CD14-positive monocyte (primary cell): ENCODE measurements around the gene SSBP3. TPM values are rescaled to one million over a fixed set of nuclear protein-coding genes. Genes with fewer than 3 reads are reported as not detected.

Experiments
- DNase-seq, 3 donors: peaks; one replicate each; pipeline ENCODE4 v3.0.0-alpha.2; 2011 to 2022
- H2AFZ ChIP-seq: 2 replicates; pipeline ENCODE4 v1.6.0; 2012; ENCODE audit warnings: mild to moderate bottlenecking, low read depth, low read length, inconsistent platforms; ENCODE audit not compliant: insufficient read depth, poor library complexity, severe bottlenecking
- H3K27ac ChIP-seq, 2 donors: 1 replicate in 1 of 2; 2 replicates in 1 of 2; pipeline ENCODE4 v1.5.1; 2012 to 2013; ENCODE audit warnings: low read length in 2 of 2, control low read depth in 1 of 2, inconsistent platforms in 1 of 2, low read depth in 1 of 2, mild to moderate bottlenecking in 1 of 2
- H3K27me3 ChIP-seq, 2 donors: one replicate each; pipeline versions ENCODE4 v1.6.0 to v1.6.1; 2011 to 2013; ENCODE audit warnings: low read length in 2 of 2; ENCODE audit not compliant: control insufficient read depth in 2 of 2, insufficient read depth in 2 of 2
- H3K36me3 ChIP-seq, 2 donors: replicated peaks in 1 of 2; 1 replicate in 1 of 2; 2 replicates in 1 of 2; pipeline versions ENCODE4 v1.5.1 to v1.6.1; 2012 to 2013; ENCODE audit warnings: low read length in 2 of 2, control low read depth in 1 of 2, inconsistent platforms in 1 of 2, mild to moderate bottlenecking in 1 of 2; ENCODE audit not compliant: insufficient read depth in 2 of 2, control insufficient read depth in 1 of 2
- H3K4me1 ChIP-seq, 2 donors: 1 replicate in 1 of 2; 2 replicates in 1 of 2; pipeline versions ENCODE4 v1.5.1 to v1.6.1; 2012 to 2013; ENCODE audit warnings: low read length in 2 of 2, control low read depth in 1 of 2, inconsistent platforms in 1 of 2, mild to moderate bottlenecking in 1 of 2, moderate library complexity in 1 of 2; ENCODE audit not compliant: insufficient read depth in 2 of 2, control insufficient read depth in 1 of 2
- H3K4me2 ChIP-seq: replicated peaks from 2 replicates; pipeline ENCODE3; 2012; ENCODE audit warnings: low read length, moderate library complexity, mild to moderate bottlenecking; ENCODE audit not compliant: poor library complexity, severe bottlenecking; ENCODE audit errors: extremely low read depth
- H3K4me3 ChIP-seq, 3 experiments: fragments of 200-600 bp in 1 of 3; sonication (generic) in 1 of 3; replicated peaks in 1 of 3; 1 replicate in 2 of 3; 2 replicates in 1 of 3; pipeline ENCODE4 v1.5.1; 2011 to 2013; ENCODE audit warnings: low read length in 3 of 3, mild to moderate bottlenecking in 3 of 3, control low read depth in 2 of 3, low read depth in 2 of 3, inconsistent platforms in 1 of 3, moderate library complexity in 1 of 3
- H3K79me2 ChIP-seq: 2 replicates; pipeline ENCODE4 v1.6.0; 2012; ENCODE audit warnings: mild to moderate bottlenecking, control low read depth, inconsistent platforms, low read length, moderate library complexity; ENCODE audit not compliant: insufficient read depth
- H3K9ac ChIP-seq: 2 replicates; pipeline ENCODE4 v1.6.0; 2017; ENCODE audit warnings: low read length, mild to moderate bottlenecking; ENCODE audit not compliant: insufficient read depth, poor library complexity, severe bottlenecking
- H3K9me3 ChIP-seq, 2 donors: replicated peaks in 1 of 2; 1 replicate in 1 of 2; 2 replicates in 1 of 2; pipeline versions ENCODE4 v1.5.1 to v1.6.1; 2012 to 2013; ENCODE audit warnings: low read length in 2 of 2, control low read depth in 1 of 2; ENCODE audit not compliant: control insufficient read depth in 1 of 2, insufficient read depth in 1 of 2
- H4K20me1 ChIP-seq: 2 replicates; pipeline ENCODE4 v1.6.0; 2012; ENCODE audit warnings: mild to moderate bottlenecking, low read length, control low read depth, moderate library complexity; ENCODE audit not compliant: insufficient read depth
- H3K27ac Mint-ChIP-seq, 7 donors: one replicate each; pipeline ENCODE4 v1.8.0; 2020; ENCODE audit warnings: mild to moderate bottlenecking in 7 of 7, mixed read lengths in 7 of 7, moderate library complexity in 6 of 7, inconsistent platforms in 2 of 7
- H3K27me3 Mint-ChIP-seq, 3 donors: one replicate each; pipeline ENCODE4 v1.8.0; 2021 to 2022; ENCODE audit warnings: low read depth in 3 of 3, mild to moderate bottlenecking in 3 of 3, mixed read lengths in 3 of 3, moderate library complexity in 3 of 3, inconsistent platforms in 1 of 3
- H3K36me3 Mint-ChIP-seq, 2 donors: one replicate each; pipeline ENCODE4 v1.8.0; 2020; ENCODE audit warnings: mixed read lengths in 2 of 2, inconsistent platforms in 1 of 2, mild to moderate bottlenecking in 1 of 2
- H3K4me1 Mint-ChIP-seq: one replicate; pipeline ENCODE4 v1.8.0; 2020; ENCODE audit warnings: mild to moderate bottlenecking, mixed read lengths
- H3K4me3 Mint-ChIP-seq, 2 donors: one replicate each; pipeline ENCODE4 v1.8.0; 2020; ENCODE audit warnings: mild to moderate bottlenecking in 2 of 2, mixed read lengths in 2 of 2, moderate library complexity in 1 of 2
- H3K9me3 Mint-ChIP-seq, 7 donors: one replicate each; pipeline ENCODE4 v1.8.0; 2020 to 2022; ENCODE audit warnings: mixed read lengths in 7 of 7, mild to moderate bottlenecking in 6 of 7, moderate library complexity in 6 of 7, inconsistent platforms in 2 of 7
- CTCF ChIP-seq: fragments of 200-600 bp; IDR thresholded peaks from one replicate; pipeline ENCODE4 v1.8.0; 2022; ENCODE audit warnings: antibody characterized with exemption, mild to moderate bottlenecking
- WGBS: methylation state at CpG from one replicate; pipeline ENCODE4 v1.1.5; 2013; ENCODE audit warnings: missing lambda C conversion rate; ENCODE audit not compliant: insufficient coverage; 5-methylcytosine and 5-hydroxymethylcytosine counted together
- intact Hi-C, 2 donors: fragments of 100-400 bp; cut with micrococcal nuclease; formaldehyde crosslinking; loops; one replicate each; pipeline versions ENCODE4 v1.15.0 to v1.15.1; 2023
- polyA plus RNA-seq, 3 donors: library from polyadenylated mRNA; depleted of rRNA in 1 of 3; unstranded in 2 of 3; stranded (reverse) in 1 of 3; fragments of 300-500 nt in 2 of 3; fragments of >200 nt in 1 of 3; fragmentation: Illumina TruSeq in 2 of 3; gene quantifications; 1 replicate in 2 of 3; 2 replicates in 1 of 3; pipeline ENCODE4 v1.2.3, GENCODE V29; 2012 to 2021

SSBP3 gene
- polyA plus RNA-seq, 3 donors: 4.1 to 30.7 (median 4.3) TPM

DNA sequence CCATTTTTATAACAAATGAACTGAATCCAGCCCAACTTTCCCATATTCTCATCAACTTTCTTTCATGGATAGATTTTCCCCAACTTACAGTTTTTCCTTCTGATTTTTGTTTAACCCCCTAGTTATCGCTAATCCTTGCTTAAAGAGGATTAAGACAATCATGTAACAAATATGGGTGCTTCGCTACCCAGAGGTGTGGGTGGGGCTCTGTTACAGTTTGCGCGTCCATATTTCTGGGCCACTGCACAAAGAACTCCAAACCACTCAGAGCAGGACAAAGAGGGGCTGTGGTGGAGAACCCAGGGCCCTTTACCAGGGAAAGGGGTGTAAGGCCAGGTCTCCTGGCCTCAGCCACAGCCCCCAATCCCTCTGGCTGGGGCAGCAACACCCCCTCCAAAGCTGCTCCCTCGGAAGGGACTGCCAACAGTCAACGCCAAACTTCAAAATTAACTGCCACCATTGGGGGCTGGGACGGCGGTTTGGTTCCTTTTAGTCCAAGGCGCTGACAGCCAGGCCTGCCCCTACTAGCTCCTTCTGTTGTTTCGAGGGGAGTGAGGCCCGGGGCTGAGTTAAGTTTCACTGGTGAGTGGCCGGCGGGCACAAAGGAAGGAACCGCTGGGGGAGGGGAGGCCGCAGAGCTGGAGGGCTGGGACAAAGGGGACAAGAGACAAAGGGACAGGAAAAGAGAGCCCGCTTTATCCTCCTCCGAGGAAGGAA is 27.9 kb downstream of the SSBP3 start:
- Histone ChIP-seq H3K9me3 (no peaks in the 10 kb centered on the region), H4K20me1 (peaks cover 84% of the 10 kb centered on the region), H3K4me1 (peaks cover 3 to 9% of the 10 kb centered on the region in 2 donors), H3K4me2 (no peak overlapping the region), H3K36me3 (peaks cover 3 to 15% of the 10 kb centered on the region in 2 donors), H3K79me2 (peaks cover 4% of the 10 kb centered on the region), H2AFZ (no peak overlapping the region), H3K4me3 (no peak overlapping the region), H3K27ac (no peak overlapping the region), H3K27me3 (no peaks in the 10 kb centered on the region), H3K9ac (no peak overlapping the region)
- intact Hi-C loops: no loop called here
- H3K9me3 Mint-ChIP-seq: no peaks in the 10 kb centered on the region
- DNase-seq: no peak
- 3% methylated on average over 9 of the region's 17 CpGs for WGBS
- no peak overlapping the region for H3K4me3 Mint-ChIP-seq
- no peak for TF ChIP-seq CTCF
- peaks cover 13 to 43% of the 10 kb centered on the region in 2 donors for H3K36me3 Mint-ChIP-seq
- peaks cover 27% of the 10 kb centered on the region for H3K4me1 Mint-ChIP-seq
- peaks cover under 1 to 4% (median 3%) of the 10 kb centered on the region in 3 donors for H3K27me3 Mint-ChIP-seq
- H3K27ac Mint-ChIP-seq: peak overlapping the region in 1 of 7 donors; percentile 55

DNA sequence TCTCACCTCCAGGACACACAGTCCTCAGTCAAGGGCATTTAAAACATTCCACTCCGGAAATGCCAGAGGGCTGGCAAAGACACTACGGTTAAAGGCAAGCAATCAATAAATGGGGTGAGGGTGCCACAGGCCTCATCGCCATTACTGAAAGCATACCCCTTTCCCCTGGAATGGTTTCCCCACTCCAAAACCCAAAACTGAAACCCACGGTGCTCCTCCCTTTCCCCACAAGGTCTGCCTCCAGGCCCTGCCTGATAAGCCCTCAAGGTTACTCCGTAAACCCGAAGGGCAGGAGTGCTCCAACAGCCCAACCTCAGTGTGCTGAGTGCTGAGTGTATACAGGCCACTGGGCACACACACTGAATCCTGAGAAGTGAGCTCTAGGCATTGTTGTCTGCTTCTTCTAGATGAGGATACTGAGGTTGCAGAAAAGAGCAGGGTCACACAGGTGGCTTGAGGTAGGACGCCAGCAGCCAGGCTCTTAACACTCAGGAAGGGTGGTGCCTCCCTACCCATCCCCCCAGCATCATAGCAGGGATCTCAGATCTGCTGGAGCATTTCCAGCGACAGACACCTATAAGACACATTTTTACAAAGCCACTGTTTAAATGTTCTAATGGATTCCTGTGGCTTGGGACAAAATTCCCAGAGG is 29.0 kb downstream of the SSBP3 start:
- Histone ChIP-seq H4K20me1 (peaks cover 93% of the 10 kb centered on the region), H3K27me3 (no peaks in the 10 kb centered on the region), H3K79me2 (peaks cover 8% of the 10 kb centered on the region), H3K36me3 (peaks cover 3 to 15% of the 10 kb centered on the region in 2 donors), H3K4me1 (peaks cover 11 to 21% of the 10 kb centered on the region in 2 donors), H2AFZ (no peak overlapping the region), H3K4me2 (no peak overlapping the region), H3K4me3 (no peak overlapping the region), H3K27ac (no peak overlapping the region), H3K9me3 (no peaks in the 10 kb centered on the region), H3K9ac (no peak overlapping the region)
- Mint-ChIP-seq H3K4me3 (no peak overlapping the region), H3K4me1 (peaks cover 39% of the 10 kb centered on the region), H3K9me3 (peaks cover 0 to under 1% (median 0%) of the 10 kb centered on the region in 7 donors), H3K27me3 (peaks cover 1 to 4% (median 3%) of the 10 kb centered on the region in 3 donors), H3K36me3 (peaks cover 15 to 38% of the 10 kb centered on the region in 2 donors), H3K27ac (peak overlapping the region in 1 of 7 donors; percentile 13)
- TF ChIP-seq CTCF: no peak
- DNase-seq: no peak
- WGBS: 77% methylated on average over 6 of the region's 8 CpGs
- intact Hi-C loops: no loop called here
